Transverse colon (tissue), 4 donors: ENCODE data around the gene KANK2. TPM values are rescaled to one million over a fixed set of nuclear protein-coding genes. Genes with fewer than 3 reads are reported as not detected.
A peak's percentile ranks its signal among the peaks of the same experiment; 100 is the strongest.
"Not testable (repeated sequence)": the region's sequence is repeated elsewhere in the genome, so short reads cannot be mapped to it uniquely, and the experiment has no call there.

Source experiments
- DNase-seq: peaks from one replicate; pipeline ENCODE4 v3.0.0-alpha.2; 2019
- H3K27ac ChIP-seq, 4 donors: fragments of 200-600 bp; sonication (generic); 2 replicates each; pipeline ENCODE4 v1.5.1; 2016 to 2018; ENCODE audit warnings: inconsistent platforms in 4 of 4
- H3K27me3 ChIP-seq: fragments of 200-600 bp; sonication (generic); 2 replicates; pipeline ENCODE4 v1.5.1; 2017; ENCODE audit warnings: inconsistent platforms
- H3K36me3 ChIP-seq, 4 donors: fragments of 200-600 bp; sonication (generic); 2 replicates each; pipeline ENCODE4 v1.5.1; 2017 to 2019; ENCODE audit warnings: inconsistent platforms in 4 of 4
- H3K4me1 ChIP-seq, 4 donors: fragments of 200-600 bp; sonication (generic); 2 replicates each; pipeline ENCODE4 v1.5.1; 2017 to 2020; ENCODE audit warnings: inconsistent platforms in 4 of 4
- H3K4me3 ChIP-seq, 4 donors: fragments of 200-600 bp; sonication (generic); 1 replicate in 1 of 4; 2 replicates in 3 of 4; pipeline versions ENCODE4 v1.5.1 to v1.6.1; 2017 to 2019; ENCODE audit warnings: inconsistent platforms in 4 of 4
- H3K9me3 ChIP-seq, 2 donors: fragments of 200-600 bp; sonication (generic); 2 replicates each; pipeline ENCODE4 v1.5.1; 2017 to 2019; ENCODE audit warnings: inconsistent platforms in 2 of 2
- EP300 ChIP-seq: sonication (generic); formaldehyde crosslinking; IDR thresholded peaks from one replicate; pipeline ENCODE4 v1.6.1; 2017; ENCODE audit warnings: antibody characterized with exemption, low read depth
- POLR2A ChIP-seq: fragments of 450-650 bp; IDR thresholded peaks from one replicate; pipeline ENCODE4 v1.6.1; 2016; ENCODE audit warnings: antibody characterized with exemption, mild to moderate bottlenecking, moderate library complexity
- POLR2AphosphoS5 ChIP-seq, 3 donors: sonication (generic); formaldehyde crosslinking; IDR thresholded peaks; one replicate each; pipeline ENCODE4 v1.6.1; 2016; ENCODE audit warnings: antibody characterized with exemption in 3 of 3
- WGBS, 2 donors: methylation state at CpG; one replicate each; pipeline ENCODE4 v1.1.5; 2018; ENCODE audit warnings: low coverage in 1 of 2; 5-methylcytosine and 5-hydroxymethylcytosine counted together
- in situ Hi-C, 4 donors: fragments of 200-750 bp; cut with MboI; loops; one replicate each; pipeline versions ENCODE4 v1.15.0 to v1.15.1; 2017; ENCODE audit warnings: low sequenced_read_pairs in 3 of 4, low pct_ligation_motif_present in 1 of 4, low pct_unique_long_range_greater_than_20kb in 1 of 4
- intact Hi-C: fragments of 100-400 bp; cut with DNase I; formaldehyde crosslinking; loops from one replicate; pipeline ENCODE4 v1.15.1; 2023; ENCODE audit warnings: low total_unique reads
- total RNA-seq, 4 donors: library from RNA; depleted of rRNA; stranded (reverse); fragments of >200 nt; gene quantifications; one replicate each; pipeline ENCODE4 v1.1.0, GENCODE V29; 2016
- TF ChIP-seq, protein P1 (sequence below), 5 experiments: fragments of 200-600 bp in 3 of 5; fragments of 450-650 bp in 2 of 5; sonication (generic) in 3 of 5; IDR thresholded peaks; 1 replicate in 2 of 5; 2 replicates in 3 of 5; pipeline ENCODE4 v1.5.1; 2016 to 2017; ENCODE audit warnings: antibody characterized with exemption in 5 of 5, inconsistent platforms in 3 of 5, mild to moderate bottlenecking in 2 of 5, moderate library complexity in 1 of 5

The KANK2 gene
- total RNA-seq, 4 donors from 2014 or later: 145 to 339 (median 243) TPM

DNA sequence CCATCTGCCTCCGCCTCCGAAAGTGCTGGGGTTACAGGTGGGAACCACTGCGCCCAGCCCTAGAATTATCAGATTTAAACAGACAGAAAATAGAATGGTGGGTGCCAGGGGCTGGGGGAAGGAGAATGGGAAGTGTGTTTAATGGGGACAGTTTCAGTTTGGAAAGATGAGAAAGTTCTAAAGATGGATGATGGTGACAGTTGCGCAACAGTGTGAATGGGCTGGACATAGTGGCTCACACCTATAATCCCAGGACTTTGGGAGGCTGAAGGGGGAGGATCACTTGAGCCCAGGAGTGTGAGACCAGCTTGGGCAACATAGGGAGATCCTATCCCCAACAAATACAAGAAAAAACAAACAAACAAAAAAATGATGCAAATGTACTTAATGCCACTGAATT, 15.9 kb downstream of the KANK2 start:
- Histone ChIP-seq H3K4me1 (peaks cover 15 to 37% (median 17%) of the 10 kb centered on the region in 4 donors), H3K36me3 (no peaks in the 10 kb centered on the region), H3K27ac (peak overlapping the region; percentile 52 to 96 (median 78)), H3K27me3 (no peaks in the 10 kb centered on the region), H3K9me3 (no peaks in the 10 kb centered on the region), H3K4me3 (no peak overlapping the region)
- WGBS, 2 donors: 90 to 100% methylated on average over 1 to 4 of the region's 4 CpGs
- in situ Hi-C loops: no loop called here
- TF ChIP-seq POLR2AphosphoS5 (IDR thresholded peaks at IDR 0.05): no peak
- no peak for TF ChIP-seq EP300
- no peak for TF ChIP-seq POLR2A
- TF ChIP-seq, protein P1, sequence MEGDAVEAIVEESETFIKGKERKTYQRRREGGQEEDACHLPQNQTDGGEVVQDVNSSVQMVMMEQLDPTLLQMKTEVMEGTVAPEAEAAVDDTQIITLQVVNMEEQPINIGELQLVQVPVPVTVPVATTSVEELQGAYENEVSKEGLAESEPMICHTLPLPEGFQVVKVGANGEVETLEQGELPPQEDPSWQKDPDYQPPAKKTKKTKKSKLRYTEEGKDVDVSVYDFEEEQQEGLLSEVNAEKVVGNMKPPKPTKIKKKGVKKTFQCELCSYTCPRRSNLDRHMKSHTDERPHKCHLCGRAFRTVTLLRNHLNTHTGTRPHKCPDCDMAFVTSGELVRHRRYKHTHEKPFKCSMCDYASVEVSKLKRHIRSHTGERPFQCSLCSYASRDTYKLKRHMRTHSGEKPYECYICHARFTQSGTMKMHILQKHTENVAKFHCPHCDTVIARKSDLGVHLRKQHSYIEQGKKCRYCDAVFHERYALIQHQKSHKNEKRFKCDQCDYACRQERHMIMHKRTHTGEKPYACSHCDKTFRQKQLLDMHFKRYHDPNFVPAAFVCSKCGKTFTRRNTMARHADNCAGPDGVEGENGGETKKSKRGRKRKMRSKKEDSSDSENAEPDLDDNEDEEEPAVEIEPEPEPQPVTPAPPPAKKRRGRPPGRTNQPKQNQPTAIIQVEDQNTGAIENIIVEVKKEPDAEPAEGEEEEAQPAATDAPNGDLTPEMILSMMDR (IDR thresholded peaks at IDR 0.05): no peak
- intact Hi-C loops: no loop called here
- no peak for DNase-seq

DNA sequence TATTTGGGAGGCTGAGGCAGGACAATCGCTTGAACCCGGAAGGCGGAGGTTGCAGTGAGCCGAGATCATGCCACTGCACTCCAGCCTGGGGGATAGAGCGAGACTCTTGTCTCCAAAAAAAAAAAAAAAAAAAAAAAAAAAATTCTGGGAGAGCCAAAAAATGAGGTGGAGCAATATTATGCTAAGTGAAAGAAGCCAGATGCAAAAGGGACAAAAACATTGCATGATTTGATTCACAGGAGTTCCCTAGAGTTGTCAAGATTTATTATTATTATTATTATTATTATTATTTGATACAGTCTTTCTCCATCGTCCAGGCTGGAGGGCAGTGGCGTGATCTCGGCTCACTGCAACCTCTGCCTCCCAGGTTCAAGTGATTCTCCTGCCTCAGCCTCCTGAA, 16.4 kb downstream of the KANK2 start:
- H3K36me3 ChIP-seq, DNase-seq, H3K4me3 ChIP-seq, intact Hi-C loops, H3K9me3 ChIP-seq, H3K27me3 ChIP-seq, in situ Hi-C loops: not testable (repeated sequence)
- H3K27ac ChIP-seq: peak overlapping the region; percentile 52 to 96 (median 78)
- H3K4me1 ChIP-seq: peaks cover 15 to 37% (median 17%) of the 10 kb centered on the region in 4 donors
- TF ChIP-seq POLR2AphosphoS5 (IDR thresholded peaks at IDR 0.05): peak in 2 of 3 donors; percentile 37 to 47
- WGBS, 2 donors: 74% methylated on average over 8 of the region's 8 CpGs; no CpG with 5 or more reads in 1 of the 2 donors

- Histone ChIP-seq H3K36me3 (no peaks in the 10 kb centered on the region), H3K4me1 (peaks cover 12 to 32% (median 16%) of the 10 kb centered on the region in 4 donors), H3K4me3 (no peak overlapping the region), H3K27me3 (no peaks in the 10 kb centered on the region), H3K27ac (peak overlapping the region; percentile 52 to 96 (median 78)), H3K9me3 (no peaks in the 10 kb centered on the region)
- TF ChIP-seq POLR2A (no peak), POLR2AphosphoS5 (IDR thresholded peaks at IDR 0.05) (no peak), EP300 (no peak)
- TF ChIP-seq, protein P1 (IDR thresholded peaks at IDR 0.05): no peak
- DNase-seq: no peak
- in situ Hi-C loops (no loop called here), intact Hi-C loops (no loop called here)
- 51% methylated on average over 8 of the region's 8 CpGs; no CpG with 5 or more reads in 1 of the 2 donors for WGBS, 2 donors
These were observed 17.0 kb downstream of the KANK2 start for GRCh38 chr19:11180346-11180745.

GRCh38 chr19:11179716-11180297, 17.5 kb downstream of the KANK2 start:
- Histone ChIP-seq H3K36me3 (no peaks in the 10 kb centered on the region), H3K4me3 (peak overlapping the region in 1 of 4 donors; percentile 9), H3K9me3 (no peaks in the 10 kb centered on the region), H3K4me1 (peaks cover 8 to 27% (median 15%) of the 10 kb centered on the region in 4 donors), H3K27me3 (no peaks in the 10 kb centered on the region), H3K27ac (peak overlapping the region; percentile 52 to 96 (median 78))
- 56% methylated on average over 11 of the region's 11 CpGs; no CpG with 5 or more reads in 1 of the 2 donors for WGBS, 2 donors
- TF ChIP-seq POLR2A (no peak), POLR2AphosphoS5 (IDR thresholded peaks at IDR 0.05) (no peak), EP300 (no peak)
- TF ChIP-seq, protein P1 (IDR thresholded peaks at IDR 0.05): no peak
- DNase-seq: no peak
- in situ Hi-C loops (no loop called here), intact Hi-C loops (no loop called here)

DNA sequence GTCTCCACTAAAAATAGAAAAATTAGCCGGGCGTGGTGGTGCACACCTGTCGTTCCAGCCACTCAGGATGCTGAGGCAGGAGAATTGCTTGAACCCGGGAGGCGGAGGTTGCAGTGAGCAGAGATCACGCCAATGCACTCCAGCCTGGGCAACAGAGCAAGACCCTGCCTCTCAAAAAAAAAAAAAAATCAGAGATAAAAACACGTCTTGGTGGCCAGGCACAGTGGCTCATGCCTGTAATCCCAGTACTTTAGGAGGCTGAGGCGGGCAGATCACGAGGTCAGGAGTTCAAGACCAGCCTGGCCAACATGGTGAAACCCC, 18.2 kb downstream of the KANK2 start:
- H3K27me3 ChIP-seq, in situ Hi-C loops, DNase-seq, H3K9me3 ChIP-seq, H3K4me3 ChIP-seq, H3K36me3 ChIP-seq, intact Hi-C loops: not testable (repeated sequence)
- 77 to 83% methylated on average over 1 to 9 of the region's 9 CpGs for WGBS, 2 donors
- Histone ChIP-seq H3K27ac (peak overlapping the region; percentile 52 to 96 (median 78)), H3K4me1 (peaks cover 8 to 22% (median 15%) of the 10 kb centered on the region in 4 donors)
